PFSK-1 (cell line): ENCODE measurements around the gene RPTOR.

Experiments used
- FOXP2 ChIP-seq: optimal IDR thresholded peaks from 2 replicates; pipeline ENCODE3; 2011; ENCODE audit warnings: borderline replicate concordance, control low read depth, inconsistent platforms; ENCODE audit not compliant: insufficient read depth; ENCODE audit errors: extremely low read length, extremely low read depth
- POLR2AphosphoS5 ChIP-seq: IDR thresholded peaks from 2 replicates; pipeline ENCODE4 v1.6.1; 2012; ENCODE audit warnings: low read depth, mild to moderate bottlenecking, control low read depth, low read length, moderate library complexity
- REST ChIP-seq, 2 experiments: IDR thresholded peaks; 2 replicates each; pipeline versions ENCODE4 v1.6.1 to v1.8.0; 2011 to 2012; ENCODE audit warnings: low read depth in 2 of 2, low read length in 2 of 2, control low read depth in 1 of 2, inconsistent platforms in 1 of 2, mild to moderate bottlenecking in 1 of 2, moderate library complexity in 1 of 2; ENCODE audit not compliant: insufficient read depth in 1 of 2
- SIN3A ChIP-seq: IDR thresholded peaks from 2 replicates; pipeline ENCODE4 v1.6.1; 2012; ENCODE audit warnings: mild to moderate bottlenecking, low read length, moderate library complexity, borderline replicate concordance; ENCODE audit not compliant: insufficient read depth
- TAF1 ChIP-seq: IDR thresholded peaks from 2 replicates; pipeline ENCODE4 v1.6.1; 2012; ENCODE audit warnings: low read length, control low read depth, borderline replicate concordance; ENCODE audit not compliant: insufficient read depth

GRCh38 chr17:80503921-80504320 is 40.7 kb upstream of the RPTOR start:
- TF ChIP-seq REST (IDR thresholded peaks at IDR 0.05; ENCODE audit: insufficient read depth in 1 of 2, low read depth in 2 of 2, low read length in 2 of 2) = no peak
- TF ChIP-seq POLR2AphosphoS5 = no peak
- no peak for TF ChIP-seq TAF1
- no peak for TF ChIP-seq SIN3A
- no peak for TF ChIP-seq FOXP2
